MM.1S (cell line): ENCODE measurements around the gene CLEC2L.

Experiments used
- DNase-seq: peaks from one replicate; pipeline ENCODE4 v3.0.0-alpha.2; 2015
- H2AFZ ChIP-seq: fragments of 300-600 bp; sonication (generic); 2 replicates; pipeline ENCODE4 v1.6.0; 2016; ENCODE audit warnings: antibody characterized with exemption, low read length
- H3F3A ChIP-seq: fragments of 300-600 bp; sonication (generic); 2 replicates; pipeline ENCODE4 v1.6.1; 2016; ENCODE audit warnings: mild to moderate bottlenecking, antibody characterized with exemption, low read length, moderate library complexity, mixed read lengths; ENCODE audit not compliant: insufficient read depth
- H3K27ac ChIP-seq: fragments of 300-600 bp; sonication (generic); 2 replicates; pipeline ENCODE4 v1.5.1; 2016; ENCODE audit warnings: mild to moderate bottlenecking, low read length
- H3K27me3 ChIP-seq: fragments of 300-600 bp; sonication (generic); replicated peaks from 2 replicates; pipeline ENCODE4 v1.6.0; 2016; ENCODE audit warnings: low read length; ENCODE audit not compliant: insufficient read depth
- H3K36me3 ChIP-seq: fragments of 300-600 bp; sonication (generic); replicated peaks from 2 replicates; pipeline ENCODE4 v1.6.1; 2016; ENCODE audit warnings: mild to moderate bottlenecking, low read length, mixed read lengths; ENCODE audit not compliant: insufficient read depth
- H3K4me1 ChIP-seq: fragments of 300-600 bp; sonication (generic); 2 replicates; pipeline ENCODE4 v1.6.1; 2016; ENCODE audit warnings: low read length, mixed read lengths
- H3K4me2 ChIP-seq: fragments of 300-600 bp; sonication (generic); 2 replicates; pipeline ENCODE4 v1.6.0; 2016; ENCODE audit warnings: low read depth, low read length
- H3K4me3 ChIP-seq: fragments of 300-600 bp; sonication (generic); 2 replicates; pipeline ENCODE4 v1.5.1; 2016; ENCODE audit warnings: low read length, mixed read lengths
- H3K79me2 ChIP-seq: fragments of 300-600 bp; sonication (generic); 2 replicates; pipeline ENCODE4 v1.6.1; 2016; ENCODE audit warnings: mixed run types, low read length, mixed read lengths
- H3K9ac ChIP-seq: fragments of 300-600 bp; sonication (generic); 2 replicates; pipeline ENCODE4 v1.6.1; 2016; ENCODE audit warnings: low read length, mixed read lengths
- H3K9me2 ChIP-seq: fragments of 300-600 bp; sonication (generic); replicated peaks from 2 replicates; pipeline ENCODE4 v1.6.1; 2016; ENCODE audit warnings: mild to moderate bottlenecking, low read length, mixed read lengths; ENCODE audit not compliant: insufficient read depth
- H3K9me3 ChIP-seq: fragments of 300-600 bp; sonication (generic); replicated peaks from 2 replicates; pipeline ENCODE4 v1.6.1; 2016; ENCODE audit warnings: mild to moderate bottlenecking, low read length, mixed read lengths; ENCODE audit not compliant: insufficient read depth
- H4K20me1 ChIP-seq: fragments of 300-600 bp; sonication (generic); 2 replicates; pipeline ENCODE4 v1.6.1; 2016; ENCODE audit warnings: mild to moderate bottlenecking, low read length, moderate library complexity, mixed read lengths; ENCODE audit not compliant: insufficient read depth
- EZH2 ChIP-seq: fragments of 300-600 bp; sonication (generic); optimal IDR thresholded peaks from 2 replicates; pipeline ENCODE3; 2017; ENCODE audit warnings: low read depth, mild to moderate bottlenecking, antibody characterized with exemption, low read length, mixed read lengths
- EZH2phosphoT487 ChIP-seq: fragments of 300-600 bp; sonication (generic); IDR thresholded peaks from 2 replicates; pipeline ENCODE4 v1.6.1; 2018; ENCODE audit warnings: antibody characterized with exemption, low read length
- TF ChIP-seq, protein P1 (sequence below): fragments of 300-600 bp; sonication (generic); IDR thresholded peaks from 2 replicates; pipeline ENCODE4 v1.5.1; 2016; ENCODE audit warnings: antibody characterized with exemption, low read length, mixed read lengths

The CLEC2L gene

DNA sequence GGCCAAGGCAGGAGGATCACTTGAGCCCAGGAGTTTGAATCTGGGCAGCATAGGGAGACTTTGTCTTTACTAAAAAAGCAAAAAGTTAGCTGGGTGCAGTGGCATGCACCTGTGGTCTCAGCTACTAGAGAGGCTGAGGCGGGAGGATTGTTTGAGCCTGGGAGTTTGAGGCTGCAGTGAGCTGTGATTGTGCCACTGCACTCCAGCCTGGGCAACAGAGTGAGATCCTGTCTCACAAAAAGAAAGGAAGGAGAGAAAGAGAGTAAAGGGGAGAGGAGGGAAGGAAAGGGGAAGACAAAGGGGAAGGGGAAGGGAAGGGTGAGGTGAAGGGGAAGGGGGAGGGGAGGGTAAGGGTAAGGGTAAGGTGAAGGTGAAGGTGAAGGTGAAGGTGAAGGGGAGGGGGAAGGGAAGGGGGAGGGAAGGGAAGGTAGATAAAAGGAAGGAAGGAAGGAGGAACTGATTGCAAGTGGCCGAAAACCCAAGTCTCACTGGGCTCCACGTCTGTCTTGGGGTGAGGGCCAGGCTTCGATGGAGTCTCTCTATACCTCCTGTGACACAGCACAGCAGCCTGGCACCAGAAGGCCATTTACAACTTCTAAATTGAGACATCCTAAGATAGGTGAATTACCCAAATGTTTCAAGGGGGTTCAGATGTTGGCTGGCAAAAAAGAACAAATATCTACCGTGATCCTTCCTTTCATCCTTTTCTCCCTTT, 36.0 kb upstream of the CLEC2L start:
- TF ChIP-seq, protein P1, sequence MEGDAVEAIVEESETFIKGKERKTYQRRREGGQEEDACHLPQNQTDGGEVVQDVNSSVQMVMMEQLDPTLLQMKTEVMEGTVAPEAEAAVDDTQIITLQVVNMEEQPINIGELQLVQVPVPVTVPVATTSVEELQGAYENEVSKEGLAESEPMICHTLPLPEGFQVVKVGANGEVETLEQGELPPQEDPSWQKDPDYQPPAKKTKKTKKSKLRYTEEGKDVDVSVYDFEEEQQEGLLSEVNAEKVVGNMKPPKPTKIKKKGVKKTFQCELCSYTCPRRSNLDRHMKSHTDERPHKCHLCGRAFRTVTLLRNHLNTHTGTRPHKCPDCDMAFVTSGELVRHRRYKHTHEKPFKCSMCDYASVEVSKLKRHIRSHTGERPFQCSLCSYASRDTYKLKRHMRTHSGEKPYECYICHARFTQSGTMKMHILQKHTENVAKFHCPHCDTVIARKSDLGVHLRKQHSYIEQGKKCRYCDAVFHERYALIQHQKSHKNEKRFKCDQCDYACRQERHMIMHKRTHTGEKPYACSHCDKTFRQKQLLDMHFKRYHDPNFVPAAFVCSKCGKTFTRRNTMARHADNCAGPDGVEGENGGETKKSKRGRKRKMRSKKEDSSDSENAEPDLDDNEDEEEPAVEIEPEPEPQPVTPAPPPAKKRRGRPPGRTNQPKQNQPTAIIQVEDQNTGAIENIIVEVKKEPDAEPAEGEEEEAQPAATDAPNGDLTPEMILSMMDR: no peak
- TF ChIP-seq EZH2 (no peak), EZH2phosphoT487 (no peak)
- Histone ChIP-seq H4K20me1 (no peaks in the 10 kb centered on the region), H3K4me3 (no peak overlapping the region), H2AFZ (no peak overlapping the region), H3K36me3 (no peaks in the 10 kb centered on the region), H3K27ac (no peak overlapping the region), H3K9ac (no peak overlapping the region), H3K9me2 (no peaks in the 10 kb centered on the region), H3K4me2 (no peak overlapping the region), H3K27me3 (no peaks in the 10 kb centered on the region), H3F3A (no peaks in the 10 kb centered on the region), H3K79me2 (no peaks in the 10 kb centered on the region), H3K9me3 (no peaks in the 10 kb centered on the region), H3K4me1 (no peaks in the 10 kb centered on the region)
- no peak for DNase-seq

DNA sequence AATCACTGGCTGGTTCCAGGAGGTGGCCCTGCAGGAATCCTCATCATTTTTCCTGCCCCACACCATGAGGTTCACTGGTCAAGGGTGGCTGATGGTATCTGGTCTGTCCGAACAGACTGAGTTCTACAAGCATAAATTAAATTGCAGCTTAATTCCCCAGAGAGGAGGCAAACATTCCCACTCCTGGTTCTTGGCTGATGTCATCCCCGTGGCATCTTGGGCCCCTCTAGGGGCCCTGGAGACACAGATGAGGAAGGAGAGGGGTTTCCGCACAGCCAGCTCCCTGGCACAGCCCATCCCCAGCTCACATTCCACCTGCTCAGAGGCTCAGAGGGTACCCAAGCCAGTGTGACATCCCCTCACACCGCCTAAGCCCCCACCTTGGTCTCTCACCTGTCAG, 34.7 kb upstream of the CLEC2L start:
- Histone ChIP-seq H3K9ac (no peak overlapping the region), H3K27me3 (no peaks in the 10 kb centered on the region)

DNA sequence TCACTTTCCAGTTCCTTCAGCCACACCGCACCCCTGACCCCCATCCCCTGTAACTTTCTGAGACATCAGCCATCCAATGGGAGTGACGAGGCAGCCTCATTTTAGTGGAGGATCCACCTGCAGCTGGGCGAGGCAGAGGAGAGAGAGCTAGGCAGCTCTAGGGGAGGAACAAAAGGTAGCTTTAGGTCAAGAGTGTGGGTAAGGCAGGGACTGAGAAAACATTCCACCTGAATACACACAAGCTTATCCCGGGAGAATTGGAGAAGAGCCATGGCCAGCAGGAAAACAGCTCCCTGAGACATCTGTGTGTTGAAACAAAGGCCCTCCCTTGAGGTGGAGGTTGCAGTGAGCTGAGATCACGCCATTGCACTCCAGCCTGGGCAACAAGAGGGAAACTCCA, 33.4 kb upstream of the CLEC2L start:
- no peak overlapping the region for H3K4me2 ChIP-seq
- peaks cover 9% of the 10 kb centered on the region for H3K4me1 ChIP-seq
- peaks cover 7% of the 10 kb centered on the region; the same call in 1 of the 2 replicates for H3F3A ChIP-seq
- no peaks in the 10 kb centered on the region for H3K9me2 ChIP-seq
- no peak overlapping the region for H3K27ac ChIP-seq
- no peak overlapping the region for H3K4me3 ChIP-seq
- H2AFZ ChIP-seq: no peak overlapping the region
- H3K27me3 ChIP-seq: no peaks in the 10 kb centered on the region
- no peaks in the 10 kb centered on the region for H3K36me3 ChIP-seq
- no peak for DNase-seq
- no peak overlapping the region for H3K9ac ChIP-seq
- H3K79me2 ChIP-seq: no peaks in the 10 kb centered on the region
- TF ChIP-seq EZH2 (no peak), EZH2phosphoT487 (no peak)
- TF ChIP-seq, protein P1: no peak
- H3K9me3 ChIP-seq: no peaks in the 10 kb centered on the region
- H4K20me1 ChIP-seq: no peaks in the 10 kb centered on the region

More for the DNA sequence above, 34.7 kb upstream of the CLEC2L start:
- TF ChIP-seq EZH2 (no peak), EZH2phosphoT487 (no peak)
- TF ChIP-seq, protein P1: no peak
- Histone ChIP-seq H3K4me1 (no peaks in the 10 kb centered on the region), H4K20me1 (no peaks in the 10 kb centered on the region), H3K9me2 (no peaks in the 10 kb centered on the region), H3K4me2 (no peak overlapping the region), H2AFZ (no peak overlapping the region), H3F3A (no peaks in the 10 kb centered on the region), H3K27ac (no peak overlapping the region), H3K4me3 (no peak overlapping the region), H3K36me3 (no peaks in the 10 kb centered on the region), H3K79me2 (no peaks in the 10 kb centered on the region), H3K9me3 (no peaks in the 10 kb centered on the region)
- DNase-seq: no peak
